ENCODE results near the gene HDC. TPM values are rescaled to one million over a fixed set of nuclear protein-coding genes. Genes with fewer than 3 reads are reported as not detected.

HDC gene
- total RNA-seq, 2 experiments from 2014 or later: not detected

- H3K4me1 ChIP-seq (ENCODE audit: insufficient read depth, low read length, poor library complexity, severe bottlenecking): no peaks in the 10 kb centered on the region
- CTCF ChIA-PET (ENCODE audit: unreplicated experiment): no interaction called here
- H3K79me2 ChIP-seq (ENCODE audit: insufficient read depth, low read depth, low read length): no peaks in the 10 kb centered on the region
- no peaks in the 10 kb centered on the region for H3K9me3 ChIP-seq (ENCODE audit: low read length)
- TF ChIP-seq CTCF (conservative IDR thresholded peaks at IDR 0.05; ENCODE audit: low read length) (no peak), EZH2phosphoT487 (IDR thresholded peaks at IDR 0.05; ENCODE audit: borderline replicate concordance, low read depth, low read length) (no peak)
- H3K36me3 ChIP-seq (ENCODE audit: insufficient read depth, low read length): no peaks in the 10 kb centered on the region
- H3K9me2 ChIP-seq (ENCODE audit: insufficient read depth, low read length): no peaks in the 10 kb centered on the region
- intact Hi-C loops (cut with micrococcal nuclease; ENCODE audit: unreplicated experiment): no loop called here
- no peak overlapping the region for H3K27ac ChIP-seq (ENCODE audit: low read depth, low read length, poor library complexity, severe bottlenecking)
- no peaks in the 10 kb centered on the region for H4K20me1 ChIP-seq (ENCODE audit: insufficient read depth, low read length)
- no TSS peak for BruUV-seq (replicated peaks)
- DNase-seq (ENCODE audit: low spot score): no peak
- H2AFZ ChIP-seq (ENCODE audit: low read length): no peak overlapping the region
- POLR2A ChIA-PET: interaction anchor here (0.6 to 0.8 kb wide), 2 partner anchors 17 to 916 kb away, joined by 3 read pairs; no protein-coding TSS in a partner anchor
- no peak overlapping the region for H3K4me3 ChIP-seq (ENCODE audit: low read depth, low read length, poor library complexity, severe bottlenecking)
- no peak overlapping the region for H3K4me2 ChIP-seq (ENCODE audit: low read length)
Observed at GRCh38 chr15:50257332-50257731, 8.2 kb downstream of the HDC start.

- no peak overlapping the region for H3K4me2 ChIP-seq (ENCODE audit: low read length)
- H3K4me1 ChIP-seq (ENCODE audit: insufficient read depth, low read length, poor library complexity, severe bottlenecking): no peaks in the 10 kb centered on the region
- H3K36me3 ChIP-seq (ENCODE audit: insufficient read depth, low read length): no peaks in the 10 kb centered on the region
- H4K20me1 ChIP-seq (ENCODE audit: insufficient read depth, low read length): no peaks in the 10 kb centered on the region
- no peak for DNase-seq (ENCODE audit: low spot score)
- intact Hi-C loops (cut with micrococcal nuclease; ENCODE audit: unreplicated experiment): no loop called here
- no peak overlapping the region for H2AFZ ChIP-seq (ENCODE audit: low read length)
- no peaks in the 10 kb centered on the region for H3K9me2 ChIP-seq (ENCODE audit: insufficient read depth, low read length)
- no peak overlapping the region for H3K4me3 ChIP-seq (ENCODE audit: low read depth, low read length, poor library complexity, severe bottlenecking)
- CTCF ChIA-PET (ENCODE audit: unreplicated experiment): no interaction called here
- no peak overlapping the region for H3K27ac ChIP-seq (ENCODE audit: low read depth, low read length, poor library complexity, severe bottlenecking)
- no peaks in the 10 kb centered on the region for H3K9me3 ChIP-seq (ENCODE audit: low read length)
- H3K79me2 ChIP-seq (ENCODE audit: insufficient read depth, low read depth, low read length): no peaks in the 10 kb centered on the region
- POLR2A ChIA-PET: interaction anchor here (0.8 kb wide), 1 partner anchor 16 kb away, joined by 3 read pairs; no protein-coding TSS in a partner anchor
- no TSS peak for BruUV-seq (replicated peaks)
- TF ChIP-seq EZH2phosphoT487 (IDR thresholded peaks at IDR 0.05; ENCODE audit: borderline replicate concordance, low read depth, low read length): no peak
- TF ChIP-seq CTCF (conservative IDR thresholded peaks at IDR 0.05; ENCODE audit: low read length): no peak
Observed at GRCh38 chr15:50256188-50257041, 9.1 kb downstream of the HDC start.

- H4K20me1 ChIP-seq (ENCODE audit: insufficient read depth, low read length): no peaks in the 10 kb centered on the region
- no peak overlapping the region for H3K4me3 ChIP-seq (ENCODE audit: low read depth, low read length, poor library complexity, severe bottlenecking)
- no TSS peak for BruUV-seq (replicated peaks)
- H3K36me3 ChIP-seq (ENCODE audit: insufficient read depth, low read length): no peaks in the 10 kb centered on the region
- no peaks in the 10 kb centered on the region for H3K79me2 ChIP-seq (ENCODE audit: insufficient read depth, low read depth, low read length)
- intact Hi-C loops (cut with micrococcal nuclease; ENCODE audit: unreplicated experiment): no loop called here
- no peaks in the 10 kb centered on the region for H3K4me1 ChIP-seq (ENCODE audit: insufficient read depth, low read length, poor library complexity, severe bottlenecking)
- H2AFZ ChIP-seq (ENCODE audit: low read length): no peak overlapping the region
- no peaks in the 10 kb centered on the region for H3K9me2 ChIP-seq (ENCODE audit: insufficient read depth, low read length)
- H3K27ac ChIP-seq (ENCODE audit: low read depth, low read length, poor library complexity, severe bottlenecking): no peak overlapping the region
- POLR2A ChIA-PET: no interaction called here
- H3K9me3 ChIP-seq (ENCODE audit: low read length): no peaks in the 10 kb centered on the region
- no peak for DNase-seq (ENCODE audit: low spot score)
- H3K4me2 ChIP-seq (ENCODE audit: low read length): no peak overlapping the region
- no peak for TF ChIP-seq CTCF (conservative IDR thresholded peaks at IDR 0.05; ENCODE audit: low read length)
- TF ChIP-seq EZH2phosphoT487 (IDR thresholded peaks at IDR 0.05; ENCODE audit: borderline replicate concordance, low read depth, low read length): no peak
- CTCF ChIA-PET (ENCODE audit: unreplicated experiment): no interaction called here
Observed at GRCh38 chr15:50252556-50252955, 13.0 kb downstream of the HDC start.
